ENCODE measurements around the gene GNG2.

DNA sequence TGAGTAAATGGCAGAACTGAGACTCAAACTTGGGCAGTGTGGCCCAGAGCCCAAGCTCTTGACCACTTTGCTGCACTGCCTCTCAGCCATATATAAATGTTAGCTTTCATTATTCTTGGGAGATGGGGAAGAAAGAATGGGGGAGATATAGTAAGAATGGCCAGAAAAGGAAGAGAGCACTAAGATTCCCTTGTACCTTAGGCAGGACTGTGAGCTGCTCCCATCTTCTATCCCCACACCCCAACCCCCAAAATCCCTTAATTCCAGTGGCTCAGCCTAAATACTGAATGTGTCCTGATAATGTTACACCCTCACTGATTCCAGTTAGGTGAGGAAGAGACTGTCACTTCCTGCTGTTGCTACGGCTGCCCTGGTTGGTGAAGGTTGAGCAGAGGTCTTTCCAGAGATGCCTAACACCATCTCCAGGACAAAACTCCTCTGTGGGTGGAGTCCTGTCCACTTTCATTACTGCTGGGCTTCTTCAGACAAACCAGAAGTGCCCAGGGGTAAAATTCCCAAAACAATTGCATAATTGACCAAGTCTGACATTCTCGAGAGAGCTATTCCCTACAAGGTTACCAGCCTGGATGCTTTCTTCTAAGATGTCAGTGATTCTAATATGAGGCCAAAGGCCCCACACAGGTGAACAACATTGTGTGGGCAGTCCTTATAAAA is 51.8 kb downstream of the GNG2 start:
- TF ChIP-seq, protein P1, sequence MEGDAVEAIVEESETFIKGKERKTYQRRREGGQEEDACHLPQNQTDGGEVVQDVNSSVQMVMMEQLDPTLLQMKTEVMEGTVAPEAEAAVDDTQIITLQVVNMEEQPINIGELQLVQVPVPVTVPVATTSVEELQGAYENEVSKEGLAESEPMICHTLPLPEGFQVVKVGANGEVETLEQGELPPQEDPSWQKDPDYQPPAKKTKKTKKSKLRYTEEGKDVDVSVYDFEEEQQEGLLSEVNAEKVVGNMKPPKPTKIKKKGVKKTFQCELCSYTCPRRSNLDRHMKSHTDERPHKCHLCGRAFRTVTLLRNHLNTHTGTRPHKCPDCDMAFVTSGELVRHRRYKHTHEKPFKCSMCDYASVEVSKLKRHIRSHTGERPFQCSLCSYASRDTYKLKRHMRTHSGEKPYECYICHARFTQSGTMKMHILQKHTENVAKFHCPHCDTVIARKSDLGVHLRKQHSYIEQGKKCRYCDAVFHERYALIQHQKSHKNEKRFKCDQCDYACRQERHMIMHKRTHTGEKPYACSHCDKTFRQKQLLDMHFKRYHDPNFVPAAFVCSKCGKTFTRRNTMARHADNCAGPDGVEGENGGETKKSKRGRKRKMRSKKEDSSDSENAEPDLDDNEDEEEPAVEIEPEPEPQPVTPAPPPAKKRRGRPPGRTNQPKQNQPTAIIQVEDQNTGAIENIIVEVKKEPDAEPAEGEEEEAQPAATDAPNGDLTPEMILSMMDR (IDR thresholded peaks at IDR 0.05 in 2 of 3, conservative IDR thresholded peaks at IDR 0.05 in 1 of 3; ENCODE audit: control insufficient read depth in 2 of 3, extremely low read depth in 1 of 3, insufficient read depth in 1 of 3, low read depth in 3 of 3, low read length in 3 of 3): no peak
- no peak for TF ChIP-seq JUNB (IDR thresholded peaks at IDR 0.05)
